ENCODE data around the gene ACSM4.

Gene ACSM4

GRCh38 chr12:7339675-7340074 is 35.8 kb downstream of the ACSM4 start:
- DNase-seq (ENCODE audit: low spot score), result no peak

GRCh38 chr12:7344833-7345606 is 41.1 kb downstream of the ACSM4 start:
- no peak for DNase-seq (ENCODE audit: low spot score)

- no peak for DNase-seq (ENCODE audit: low spot score)
These were observed 42.8 kb downstream of the ACSM4 start for GRCh38 chr12:7346551-7347225.

GRCh38 chr12:7349418-7349817 is 45.5 kb downstream of the ACSM4 start:
- DNase-seq (ENCODE audit: low spot score), result no peak

GRCh38 chr12:7351177-7351576 is 47.3 kb downstream of the ACSM4 start:
- no peak for DNase-seq (ENCODE audit: low spot score)

- no peak for DNase-seq (ENCODE audit: low spot score)
These were observed 48.8 kb downstream of the ACSM4 start for GRCh38 chr12:7352661-7353060.

GRCh38 chr12:7354529-7354928 is 50.7 kb downstream of the ACSM4 start:
- DNase-seq (ENCODE audit: low spot score), result no peak

- no peak for DNase-seq (ENCODE audit: low spot score)
These were observed 57.4 kb downstream of the ACSM4 start for GRCh38 chr12:7361265-7361664.

GRCh38 chr12:7362734-7363133 is 58.9 kb downstream of the ACSM4 start:
- DNase-seq (ENCODE audit: low spot score), result no peak

- no peak for DNase-seq (ENCODE audit: low spot score)
These were observed 65.4 kb downstream of the ACSM4 start for GRCh38 chr12:7369274-7369729.

- DNase-seq (ENCODE audit: low spot score), result peak; percentile 12
These were observed 69.4 kb downstream of the ACSM4 start for GRCh38 chr12:7373226-7373625.

GRCh38 chr12:7374423-7375144 is 70.7 kb downstream of the ACSM4 start:
- peak; percentile 11 for DNase-seq (ENCODE audit: low spot score)

- no peak for DNase-seq (ENCODE audit: low spot score)
These were observed 71.3 kb downstream of the ACSM4 start for GRCh38 chr12:7375145-7375543.

- no peak for DNase-seq (ENCODE audit: low spot score)
These were observed 72.3 kb downstream of the ACSM4 start for GRCh38 chr12:7376196-7376595.

All from Ammon's horn (tissue), 1 donor.